H9 (cell line): ENCODE measurements around the gene NFATC4. TPM values are rescaled to one million over a fixed set of nuclear protein-coding genes. Genes with fewer than 3 reads are reported as not detected.
A peak's percentile ranks its signal among the peaks of the same experiment; 100 is the strongest.

Experiments used
- DNase-seq: peaks from one replicate; pipeline ENCODE4 v3.0.0-alpha.2; 2017
- H2AFZ ChIP-seq: one replicate; pipeline ENCODE4 v1.6.1; 2013; ENCODE audit warnings: mild to moderate bottlenecking, low read length, control low read depth, moderate library complexity
- H2AK5ac ChIP-seq: 2 replicates; pipeline ENCODE4 v1.6.1; 2013; ENCODE audit warnings: low read length, control low read depth, mixed read lengths; ENCODE audit not compliant: insufficient read length
- H2BK120ac ChIP-seq: one replicate; pipeline ENCODE4 v1.6.1; 2013; ENCODE audit warnings: low read depth, mild to moderate bottlenecking, low read length, control low read depth, inconsistent platforms; ENCODE audit not compliant: poor library complexity, severe bottlenecking
- H2BK12ac ChIP-seq: 2 replicates; pipeline ENCODE4 v1.6.1; 2013; ENCODE audit warnings: low read length, control low read depth, mixed read lengths, low read depth; ENCODE audit not compliant: insufficient read length
- H2BK15ac ChIP-seq: 2 replicates; pipeline ENCODE4 v1.6.1; 2013; ENCODE audit warnings: low read depth, low read length, control low read depth
- H2BK20ac ChIP-seq: one replicate; pipeline ENCODE4 v1.6.1; 2013; ENCODE audit warnings: low read depth, mild to moderate bottlenecking, low read length, control low read depth, inconsistent platforms; ENCODE audit not compliant: poor library complexity, severe bottlenecking
- H2BK5ac ChIP-seq: 2 replicates; pipeline ENCODE4 v1.6.1; 2013; ENCODE audit warnings: low read length, control low read depth, mixed read lengths; ENCODE audit not compliant: insufficient read length
- H3K14ac ChIP-seq: 2 replicates; pipeline ENCODE4 v1.6.1; 2013; ENCODE audit warnings: low read length, control low read depth; ENCODE audit not compliant: insufficient read depth
- H3K18ac ChIP-seq: 2 replicates; pipeline ENCODE4 v1.6.1; 2013; ENCODE audit warnings: low read depth, mild to moderate bottlenecking, mixed read lengths, low read length, control low read depth; ENCODE audit not compliant: insufficient read length
- H3K23ac ChIP-seq: 2 replicates; pipeline ENCODE4 v1.6.1; 2013; ENCODE audit warnings: low read length, control low read depth, mixed read lengths, low read depth; ENCODE audit not compliant: insufficient read length
- H3K23me2 ChIP-seq: 2 replicates; pipeline ENCODE4 v1.6.1; 2013; ENCODE audit warnings: low read depth, mild to moderate bottlenecking, mixed read lengths, low read length, control low read depth; ENCODE audit not compliant: insufficient read length, poor library complexity, severe bottlenecking
- H3K27ac ChIP-seq: 2 replicates; pipeline ENCODE4 v1.5.1; 2013; ENCODE audit warnings: low read length, control low read depth, mixed read lengths, low read depth; ENCODE audit not compliant: insufficient read length
- H3K27me3 ChIP-seq: 2 replicates; pipeline ENCODE4 v1.6.1; 2013; ENCODE audit warnings: low read length, control low read depth, inconsistent platforms; ENCODE audit not compliant: insufficient read depth
- H3K4ac ChIP-seq: 2 replicates; pipeline ENCODE4 v1.6.1; 2013; ENCODE audit warnings: low read depth, mild to moderate bottlenecking, control low read depth, inconsistent platforms, low read length, moderate library complexity
- H3K4me1 ChIP-seq: 2 replicates; pipeline ENCODE4 v1.6.1; 2013; ENCODE audit warnings: low read length, control low read depth, inconsistent platforms; ENCODE audit not compliant: insufficient read depth
- H3K4me2 ChIP-seq: 2 replicates; pipeline ENCODE4 v1.6.1; 2013; ENCODE audit warnings: low read length, control low read depth, mixed read lengths; ENCODE audit not compliant: insufficient read length, insufficient read depth
- H3K56ac ChIP-seq: 2 replicates; pipeline ENCODE4 v1.6.1; 2013; ENCODE audit warnings: low read depth, mild to moderate bottlenecking, mixed read lengths, low read length, control low read depth; ENCODE audit not compliant: insufficient read length
- H3K79me1 ChIP-seq: 2 replicates; pipeline ENCODE4 v1.6.1; 2013; ENCODE audit warnings: low read depth, mild to moderate bottlenecking, moderate library complexity, low read length, control low read depth, inconsistent platforms; ENCODE audit not compliant: insufficient read depth, poor library complexity, severe bottlenecking
- H3K79me2 ChIP-seq: 2 replicates; pipeline ENCODE4 v1.6.1; 2013; ENCODE audit warnings: low read length, control low read depth, inconsistent platforms; ENCODE audit not compliant: insufficient read depth
- H3K9ac ChIP-seq: 2 replicates; pipeline ENCODE4 v1.6.1; 2013; ENCODE audit warnings: low read length, control low read depth, mixed read lengths; ENCODE audit not compliant: insufficient read length; ENCODE audit errors: extremely low read depth
- H3K9me3 ChIP-seq: one replicate; pipeline ENCODE4 v1.6.1; 2013; ENCODE audit warnings: low read depth, low read length, inconsistent platforms; ENCODE audit not compliant: control insufficient read depth
- H3T11ph ChIP-seq: one replicate; pipeline ENCODE4 v1.6.1; 2013; ENCODE audit warnings: mild to moderate bottlenecking, low read length, control low read depth, inconsistent platforms
- H4K20me1 ChIP-seq: one replicate; pipeline ENCODE4 v1.6.1; 2013; ENCODE audit not compliant: control insufficient read depth, insufficient read length, insufficient read depth
- H4K5ac ChIP-seq: 2 replicates; pipeline ENCODE4 v1.6.1; 2013; ENCODE audit warnings: low read depth, mild to moderate bottlenecking, mixed read lengths, low read length, control low read depth; ENCODE audit not compliant: insufficient read length
- H4K8ac ChIP-seq: replicated peaks from 2 replicates; pipeline ENCODE4 v1.6.1; 2013; ENCODE audit warnings: low read length, control low read depth, mixed read lengths, low read depth; ENCODE audit not compliant: insufficient read length
- H4K91ac ChIP-seq: 2 replicates; pipeline ENCODE4 v1.6.1; 2013; ENCODE audit warnings: low read depth, mild to moderate bottlenecking, moderate library complexity, mixed read lengths, low read length, control low read depth; ENCODE audit not compliant: insufficient read length
- H3K27ac Mint-ChIP-seq, 3 experiments: 2 replicates in 2 of 3; 3 replicates in 1 of 3; pipeline ENCODE4 v1.8.0; 2020 to 2021; ENCODE audit warnings: mixed read lengths in 3 of 3, mild to moderate bottlenecking in 1 of 3, moderate library complexity in 1 of 3
- H3K27me3 Mint-ChIP-seq: 2 replicates; pipeline ENCODE4 v1.8.0; 2021; ENCODE audit warnings: low read depth, mild to moderate bottlenecking, moderate library complexity, mixed read lengths
- H3K36me3 Mint-ChIP-seq, 3 experiments: 2 replicates in 2 of 3; 3 replicates in 1 of 3; pipeline ENCODE4 v1.8.0; 2020 to 2021; ENCODE audit warnings: low read depth in 3 of 3, mixed read lengths in 3 of 3; ENCODE audit not compliant: insufficient read depth in 1 of 3
- H3K4me1 Mint-ChIP-seq, 2 experiments: 2 replicates each; pipeline ENCODE4 v1.8.0; 2020; ENCODE audit warnings: mixed read lengths in 2 of 2
- H3K4me3 Mint-ChIP-seq, 2 experiments: 2 replicates in 1 of 2; 3 replicates in 1 of 2; pipeline ENCODE4 v1.8.0; 2020 to 2021; ENCODE audit warnings: mild to moderate bottlenecking in 2 of 2, mixed read lengths in 2 of 2, moderate library complexity in 1 of 2
- H3K9me3 Mint-ChIP-seq, 2 experiments: 2 replicates in 1 of 2; 3 replicates in 1 of 2; pipeline ENCODE4 v1.8.0; 2020; ENCODE audit warnings: mild to moderate bottlenecking in 2 of 2, mixed read lengths in 2 of 2, moderate library complexity in 1 of 2
- CTCF ChIP-seq: fragments of 200-600 bp; sonication (generic); conservative IDR thresholded peaks from 3 replicates; pipeline ENCODE4 v1.8.0; 2021; ENCODE audit warnings: antibody characterized with exemption, mild to moderate bottlenecking
- WGBS: extraction: QIAGEN DNeasy Blood & Tissue Kit; methylation state at CpG from one replicate; pipeline ENCODE4 v1.1.7; 2013; ENCODE audit warnings: missing lambda C conversion rate, low lambda C conversion rate, mixed read lengths; ENCODE audit not compliant: insufficient read length; ENCODE audit errors: extremely low coverage; 5-methylcytosine and 5-hydroxymethylcytosine counted together
- total RNA-seq: library from RNA; stranded (reverse); gene quantifications from 2 replicates; pipeline ENCODE4 v1.2.1, GENCODE V29; 2021

The NFATC4 gene
- total RNA-seq, 1 experiment from 2014 or later, result 46.4 TPM

GRCh38 chr14:24366413-24366720 is 1.6 kb upstream of the NFATC4 start:
- no peaks in the 10 kb centered on the region for H4K20me1 ChIP-seq
- no CpG with 5 or more reads among the region's 16 CpGs for WGBS
- peaks cover 16 to 17% of the 10 kb centered on the region in 2 experiments for H3K4me1 Mint-ChIP-seq

More at GRCh38 chr14:24366413-24366720, 1.6 kb upstream of the NFATC4 start:
- Histone ChIP-seq H4K91ac (no peak overlapping the region), H3K56ac (no peak overlapping the region), H3K79me1 (no peaks in the 10 kb centered on the region), H2AK5ac (no peak overlapping the region), H3K18ac (no peak overlapping the region), H3K27ac (no peak overlapping the region), H3K9me3 (no peaks in the 10 kb centered on the region), H3K27me3 (no peaks in the 10 kb centered on the region; the same call in 1 of the 2 replicates), H4K8ac (no peak overlapping the region), H2BK20ac (no peak overlapping the region), H3K4me2 (peak overlapping the region; percentile 69), H3K4me1 (no peaks in the 10 kb centered on the region; the same call in 1 of the 2 replicates), H2BK12ac (no peak overlapping the region), H2BK5ac (no peak overlapping the region), H2BK120ac (no peak overlapping the region), H3K4ac (no peak overlapping the region), H3K23ac (no peak overlapping the region), H3T11ph (no peak overlapping the region), H2BK15ac (no peak overlapping the region), H3K9ac (no peak overlapping the region), H3K23me2 (peaks cover 19% of the 10 kb centered on the region), H3K79me2 (no peaks in the 10 kb centered on the region), H3K14ac (no peak overlapping the region), H4K5ac (no peak overlapping the region), H2AFZ (no peak overlapping the region)
- Mint-ChIP-seq H3K27me3 (peaks cover 34% of the 10 kb centered on the region), H3K27ac (no peak overlapping the region; a peak in 1 of 7 replicates), H3K4me3 (peak overlapping the region; percentile 77 to 93), H3K36me3 (peaks cover 0 to 3% (median 0%) of the 10 kb centered on the region in 3 experiments; a peak in 1 of 7 replicates), H3K9me3 (no peaks in the 10 kb centered on the region)
- DNase-seq, result no peak
- no peak for TF ChIP-seq CTCF
